IMR-90 (cell line): ENCODE data around the gene FAM83B. TPM values are rescaled to one million over a fixed set of nuclear protein-coding genes. Genes with fewer than 3 reads are reported as not detected.

Experiments used
- ATAC-seq: fragments of 200-7000 bp; cut with Tn5 transposase; 2 replicates; pipeline ENCODE4 v1.9.1; 2020; ENCODE audit warnings: low read depth, mild to moderate bottlenecking, moderate library complexity
- BruUV-seq: library from RNA; stranded (reverse); fragments of 400-500 nt; replicated peaks from 2 replicates; lab custom pipeline; 2021; lab: Mats Ljungman, UMichigan
- CTCF ChIA-PET: fragments of 300-600 bp; formaldehyde crosslinking; extraction: SDS; loops from one replicate; lab custom pipeline; 2021; ENCODE audit warnings: antibody characterized with exemption; lab: Yijun Ruan, JAX
- POLR2A ChIA-PET: fragments of 300-600 bp; sonication (Branson Sonifier 250); formaldehyde crosslinking; loops from one replicate; lab custom pipeline; 2022; ENCODE audit warnings: antibody characterized with exemption; ENCODE audit not compliant: unreplicated experiment; lab: Charles Lee
- DNase-seq: peaks from one replicate; pipeline ENCODE4 v3.0.0; 2013
- H2AFZ ChIP-seq: replicated peaks from 2 replicates; pipeline ENCODE3; 2013; ENCODE audit warnings: low read length, mild to moderate bottlenecking; ENCODE audit not compliant: poor library complexity
- H2AK5ac ChIP-seq: 2 replicates; pipeline ENCODE4 v1.6.1; 2013; ENCODE audit warnings: low read depth, low read length, inconsistent platforms
- H2AK9ac ChIP-seq: replicated peaks from 2 replicates; pipeline ENCODE3; 2013; ENCODE audit warnings: mild to moderate bottlenecking, low read depth, low read length, moderate library complexity; ENCODE audit not compliant: poor library complexity
- H2BK120ac ChIP-seq: 2 replicates; pipeline ENCODE4 v1.6.1; 2013; ENCODE audit warnings: low read depth, low read length, inconsistent platforms
- H2BK15ac ChIP-seq: 3 replicates; pipeline ENCODE4 v1.6.1; 2013; ENCODE audit warnings: low read depth, low read length, inconsistent platforms
- H2BK20ac ChIP-seq: 2 replicates; pipeline ENCODE4 v1.6.1; 2013; ENCODE audit warnings: low read depth, mild to moderate bottlenecking, inconsistent platforms, low read length, moderate library complexity
- H2BK5ac ChIP-seq: 2 replicates; pipeline ENCODE4 v1.6.1; 2013; ENCODE audit warnings: mild to moderate bottlenecking, low read depth, low read length, inconsistent platforms; ENCODE audit not compliant: poor library complexity, severe bottlenecking
- H3K14ac ChIP-seq: replicated peaks from 2 replicates; pipeline ENCODE4 v1.6.1; 2013; ENCODE audit warnings: low read depth, low read length, inconsistent platforms
- H3K18ac ChIP-seq: 2 replicates; pipeline ENCODE4 v1.6.1; 2013; ENCODE audit warnings: low read depth, low read length, control low read depth
- H3K23ac ChIP-seq: 2 replicates; pipeline ENCODE4 v1.6.1; 2013; ENCODE audit warnings: low read depth, low read length, inconsistent platforms
- H3K27ac ChIP-seq: 2 replicates; pipeline ENCODE4 v1.5.1; 2013; ENCODE audit warnings: mild to moderate bottlenecking, control low read depth, low read length; ENCODE audit not compliant: insufficient read depth
- H3K27me3 ChIP-seq: 2 replicates; pipeline ENCODE4 v1.6.1; 2013; ENCODE audit warnings: low read length; ENCODE audit not compliant: control insufficient read depth, insufficient read depth
- H3K36me3 ChIP-seq: 2 replicates; pipeline ENCODE4 v1.6.1; 2013; ENCODE audit warnings: low read length, mixed read lengths; ENCODE audit not compliant: control insufficient read depth, insufficient read depth
- H3K4ac ChIP-seq: 2 replicates; pipeline ENCODE4 v1.6.1; 2013; ENCODE audit warnings: low read depth, low read length, inconsistent platforms
- H3K4me1 ChIP-seq: 2 replicates; pipeline ENCODE4 v1.6.1; 2013; ENCODE audit warnings: low read length, mixed read lengths; ENCODE audit not compliant: control insufficient read depth, insufficient read depth
- H3K4me2 ChIP-seq: 2 replicates; pipeline ENCODE4 v1.6.1; 2013; ENCODE audit warnings: low read depth, mild to moderate bottlenecking, control low read depth, low read length, moderate library complexity
- H3K4me3 ChIP-seq: 2 replicates; pipeline ENCODE4 v1.5.1; 2013; ENCODE audit warnings: low read depth, mild to moderate bottlenecking, control low read depth, low read length, moderate library complexity; ENCODE audit not compliant: insufficient read depth
- H3K56ac ChIP-seq: 2 replicates; pipeline ENCODE4 v1.6.1; 2013; ENCODE audit warnings: low read length, inconsistent platforms; ENCODE audit not compliant: insufficient read depth; ENCODE audit errors: extremely low read depth
- H3K79me1 ChIP-seq, 2 experiments: 2 replicates each; pipeline ENCODE4 v1.6.1; 2013; ENCODE audit warnings: low read length in 2 of 2, inconsistent platforms in 1 of 2, low read depth in 1 of 2
- H3K9ac ChIP-seq: 2 replicates; pipeline ENCODE4 v1.6.1; 2013; ENCODE audit warnings: low read depth, low read length, control low read depth
- H3K9me1 ChIP-seq: 2 replicates; pipeline ENCODE4 v1.6.1; 2013; ENCODE audit warnings: low read length, inconsistent platforms; ENCODE audit not compliant: insufficient read depth
- H3K9me3 ChIP-seq: 2 replicates; pipeline ENCODE4 v1.6.1; 2013; ENCODE audit warnings: low read length; ENCODE audit not compliant: control insufficient read depth, insufficient read depth
- H4K20me1 ChIP-seq: 2 replicates; pipeline ENCODE4 v1.6.1; 2013; ENCODE audit warnings: low read length, inconsistent platforms; ENCODE audit not compliant: insufficient read depth
- H4K5ac ChIP-seq: 2 replicates; pipeline ENCODE4 v1.6.1; 2013; ENCODE audit warnings: mild to moderate bottlenecking, low read depth, low read length, control low read depth
- H4K8ac ChIP-seq, 2 experiments: 2 replicates each; pipeline ENCODE4 v1.6.1; 2013; ENCODE audit warnings: low read depth in 2 of 2, low read length in 2 of 2, control low read depth in 1 of 2, inconsistent platforms in 1 of 2
- H4K91ac ChIP-seq: 2 replicates; pipeline ENCODE4 v1.6.1; 2013; ENCODE audit warnings: low read depth, low read length, inconsistent platforms; ENCODE audit not compliant: insufficient read depth
- CEBPB ChIP-seq: IDR thresholded peaks from 2 replicates; pipeline ENCODE4 v1.6.1; 2012; ENCODE audit warnings: low read depth, low read length, improper control_type of control experiment
- MAFK ChIP-seq: IDR thresholded peaks from 2 replicates; pipeline ENCODE4 v1.6.1; 2012; ENCODE audit warnings: low read depth, low read length, improper control_type of control experiment
- RAD21 ChIP-seq: IDR thresholded peaks from 2 replicates; pipeline ENCODE4 v1.6.1; 2012; ENCODE audit warnings: low read length, improper control_type of control experiment
- RCOR1 ChIP-seq: IDR thresholded peaks from 2 replicates; pipeline ENCODE4 v1.6.1; 2012; ENCODE audit warnings: mild to moderate bottlenecking, low read length, improper control_type of control experiment; ENCODE audit not compliant: insufficient replicate concordance
- dilution Hi-C: fragments of 300-500 bp; cut with HindIII; formaldehyde crosslinking; loops from one replicate; pipeline ENCODE4 v1.14.3; 2018; ENCODE audit warnings: low sequenced_read_pairs; ENCODE audit not compliant: unreplicated experiment
- in situ Hi-C: fragments of 300-500 bp; cut with MboI; formaldehyde crosslinking; loops from 3 replicates; pipeline ENCODE4 v1.14.3; 2019; ENCODE audit warnings: low sequenced_read_pairs, inconsistent platforms, mixed read lengths
- intact Hi-C: fragments of 100-400 bp; cut with micrococcal nuclease; formaldehyde crosslinking; loops from 2 replicates; pipeline ENCODE4 v1.10.0; 2022
- polyA plus RNA-seq, 3 experiments: library from polyadenylated mRNA; depleted of rRNA; stranded (reverse); fragments of >200 nt; gene quantifications; 2 replicates each; pipeline ENCODE4 v1.2.3, GENCODE V29; 2012; ENCODE audit warnings: low replicate concordance in 1 of 3
- total RNA-seq: library from RNA; depleted of rRNA; stranded (reverse); fragments of >200 nt; gene quantifications from 2 replicates; pipeline ENCODE4 v1.2.3, GENCODE V29; 2012

Gene FAM83B
- total and polyA plus RNA-seq, 2 of the 4 experiments (the other 2 are of a cell fraction): 0.02 to 0.18 TPM

GRCh38 chr6:54899986-54900385 lies 53.4 kb downstream of the FAM83B start:
- Histone ChIP-seq H3K4me1 (peaks cover 5% of the 10 kb centered on the region; the same call in 1 of the 2 replicates), H2BK120ac (no peak overlapping the region), H3K27me3 (no peaks in the 10 kb centered on the region), H3K9ac (no peak overlapping the region), H3K4me2 (no peak overlapping the region), H3K9me3 (no peaks in the 10 kb centered on the region), H2BK5ac (no peak overlapping the region), H4K20me1 (no peaks in the 10 kb centered on the region), H3K18ac (no peak overlapping the region), H2AK5ac (no peak overlapping the region), H3K27ac (no peak overlapping the region), H4K5ac (no peak overlapping the region), H3K79me1 (no peaks in the 10 kb centered on the region), H3K9me1 (0 out of 2 replicates have a peak, but pooled peaks cover 3% of the 10 kb centered on the region), H3K4me3 (no peak overlapping the region), H4K91ac (no peak overlapping the region), H2BK20ac (no peak overlapping the region; the same call in 1 of the 2 replicates), H3K36me3 (no peaks in the 10 kb centered on the region), H3K4ac (no peak overlapping the region), H3K14ac (no peak overlapping the region), H2AK9ac (no peak overlapping the region), H2AFZ (no peak overlapping the region), H3K23ac (no peak overlapping the region), H4K8ac (no peak overlapping the region), H2BK15ac (0 out of 3 replicates have a peak overlapping the region, but pooled peaks have one; percentile 45), H3K56ac (no peak overlapping the region)
- POLR2A ChIA-PET: no interaction called here
- ATAC-seq: no peak
- DNase-seq: no peak
- CTCF ChIA-PET: no interaction called here
- dilution Hi-C loops: no loop called here
- in situ Hi-C loops: no loop called here
- TF ChIP-seq CEBPB (no peak), MAFK (no peak), RCOR1 (no peak), RAD21 (no peak)
- intact Hi-C loops: loop anchor here (10.0 kb wide), 1 partner anchor 145 kb away; no protein-coding TSS in a partner anchor
- BruUV-seq: no TSS peak
